Heart left ventricle (tissue), 13 donors: ENCODE measurements around the gene DENND1B.

Source experiments
- POLR2A ChIP-seq, 2 donors: fragments of 450-650 bp; IDR thresholded peaks; one replicate each; pipeline ENCODE4 v1.6.1; 2017; ENCODE audit warnings: antibody characterized with exemption in 2 of 2, mild to moderate bottlenecking in 2 of 2, moderate library complexity in 2 of 2
- TF ChIP-seq, protein P1 (sequence below), 12 donors: fragments of 200-600 bp; sonication (generic) in 4 of 12; IDR thresholded peaks; one replicate each; pipeline versions ENCODE4 v1.5.0 to v1.8.0; 2018 to 2022; ENCODE audit warnings: antibody characterized with exemption in 12 of 12, mild to moderate bottlenecking in 5 of 12
- donor health status: ischemic (EF 13 %, LVEDD 7.1; RV severe dilation, severe dysfunction).
- donor health status: DM: no; HTN: yes; CAD: no.
- donor health status: DM: no; HTN: no; CAD: no.
- donor health status: ischemic (EF 25% LVEDD 6.9; RV normal size, moderate dysfunction).
- donor health status: ischemic (EF 25% LVEDD 5.7; RV mildly dilated, moderate dysfunction).
- donor health status: ischemic (EF 35%, LVEDD 5.7; RV mildly dilated, moderate dysfunction).
- donor health status: nonischemic (EF 11% LVEDD 7.7; RV severe dilation, severe dysfunction).
- donor health status: DM: yes; HTN: yes; CAD: no.
- donor health status: PGD.
- donor health status: ischemic (EF 29% LVEDD 5.4; RV normal size, mild dysfunction).
- donor health status: nonischemic (EF 23%, LVEDD 6.1; RV moderate dilation, normal function).

DNA sequence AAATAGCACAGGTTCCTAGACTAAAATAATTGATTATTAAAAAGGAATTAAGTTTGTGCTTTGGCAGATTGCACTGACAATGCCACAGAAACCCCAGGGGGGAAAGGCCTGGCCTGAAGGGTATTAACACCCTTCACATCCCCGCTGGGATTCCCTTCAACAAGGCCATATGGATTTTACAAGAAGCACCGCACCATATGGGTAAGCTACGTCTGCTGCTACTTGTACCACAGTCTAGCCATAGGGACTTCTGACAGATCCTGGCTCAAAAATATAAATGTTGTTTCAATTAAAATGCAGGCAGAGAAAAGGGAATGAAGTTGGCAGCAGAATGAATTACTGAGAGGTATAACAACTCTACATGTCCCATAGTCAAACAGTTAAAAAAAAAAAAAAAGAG lies 101.0 kb downstream of the DENND1B start:
- TF ChIP-seq, protein P1, sequence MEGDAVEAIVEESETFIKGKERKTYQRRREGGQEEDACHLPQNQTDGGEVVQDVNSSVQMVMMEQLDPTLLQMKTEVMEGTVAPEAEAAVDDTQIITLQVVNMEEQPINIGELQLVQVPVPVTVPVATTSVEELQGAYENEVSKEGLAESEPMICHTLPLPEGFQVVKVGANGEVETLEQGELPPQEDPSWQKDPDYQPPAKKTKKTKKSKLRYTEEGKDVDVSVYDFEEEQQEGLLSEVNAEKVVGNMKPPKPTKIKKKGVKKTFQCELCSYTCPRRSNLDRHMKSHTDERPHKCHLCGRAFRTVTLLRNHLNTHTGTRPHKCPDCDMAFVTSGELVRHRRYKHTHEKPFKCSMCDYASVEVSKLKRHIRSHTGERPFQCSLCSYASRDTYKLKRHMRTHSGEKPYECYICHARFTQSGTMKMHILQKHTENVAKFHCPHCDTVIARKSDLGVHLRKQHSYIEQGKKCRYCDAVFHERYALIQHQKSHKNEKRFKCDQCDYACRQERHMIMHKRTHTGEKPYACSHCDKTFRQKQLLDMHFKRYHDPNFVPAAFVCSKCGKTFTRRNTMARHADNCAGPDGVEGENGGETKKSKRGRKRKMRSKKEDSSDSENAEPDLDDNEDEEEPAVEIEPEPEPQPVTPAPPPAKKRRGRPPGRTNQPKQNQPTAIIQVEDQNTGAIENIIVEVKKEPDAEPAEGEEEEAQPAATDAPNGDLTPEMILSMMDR (IDR thresholded peaks at IDR 0.05): no peak
- TF ChIP-seq POLR2A (IDR thresholded peaks at IDR 0.05): no peak
